ENCODE measurements around the gene KAT7.
A peak's percentile ranks its signal among the peaks of the same experiment; 100 is the strongest.

Gene KAT7

GRCh38 chr17:49842371-49842770, 53.9 kb downstream of the KAT7 start:
- DNase-seq (ENCODE audit: low read depth in 2 of 2) = no peak

GRCh38 chr17:49842846-49843245, 54.4 kb downstream of the KAT7 start:
- DNase-seq (ENCODE audit: low read depth in 2 of 2) = no peak

GRCh38 chr17:49843774-49844350, 55.4 kb downstream of the KAT7 start:
- DNase-seq (ENCODE audit: low read depth in 2 of 2) = no peak

GRCh38 chr17:49845321-49845720, 56.8 kb downstream of the KAT7 start:
- no peak for DNase-seq (ENCODE audit: low read depth in 2 of 2)

GRCh38 chr17:49846938-49847712, 58.6 kb downstream of the KAT7 start:
- DNase-seq (ENCODE audit: low read depth in 2 of 2) = no peak

- no peak for DNase-seq (ENCODE audit: low read depth in 2 of 2)
These were observed 59.6 kb downstream of the KAT7 start, which contains the start of gene TAC4 for GRCh38 chr17:49848019-49848473. TSS of gene TAC4 (minus strand) at chr17:49848069. CDS start at chr17:49848017, 52 bp downstream.

- DNase-seq (ENCODE audit: low read depth in 2 of 2) = no peak
These were observed 60.3 kb downstream of the KAT7 start for GRCh38 chr17:49848739-49849138.

- DNase-seq (ENCODE audit: low read depth in 2 of 2) = no peak
These were observed 61.7 kb downstream of the KAT7 start for GRCh38 chr17:49850218-49850610.

GRCh38 chr17:49850772-49851386, 62.4 kb downstream of the KAT7 start:
- DNase-seq (ENCODE audit: low read depth in 2 of 2) = no peak

- peak; percentile 31 to 39 for DNase-seq (ENCODE audit: low read depth in 2 of 2)
These were observed 63.2 kb downstream of the KAT7 start for GRCh38 chr17:49851387-49852291.

- no peak for DNase-seq (ENCODE audit: low read depth in 2 of 2)
These were observed 65.1 kb downstream of the KAT7 start for GRCh38 chr17:49853470-49854015.

GRCh38 chr17:49854126-49854525, 65.6 kb downstream of the KAT7 start:
- DNase-seq (ENCODE audit: low read depth in 2 of 2) = no peak

- no peak for DNase-seq (ENCODE audit: low read depth in 2 of 2)
These were observed 70.3 kb downstream of the KAT7 start for GRCh38 chr17:49858796-49859195.

- no peak for DNase-seq (ENCODE audit: low read depth in 2 of 2)
These were observed 71.8 kb downstream of the KAT7 start for GRCh38 chr17:49859991-49860953.

GRCh38 chr17:49861150-49861884, 72.8 kb downstream of the KAT7 start:
- DNase-seq (ENCODE audit: low read depth in 2 of 2) = peak; percentile 19

- DNase-seq (ENCODE audit: low read depth in 2 of 2) = no peak
These were observed 74.4 kb downstream of the KAT7 start for GRCh38 chr17:49862781-49863331.

- DNase-seq (ENCODE audit: low read depth in 2 of 2) = no peak
These were observed 77.5 kb downstream of the KAT7 start for GRCh38 chr17:49866019-49866380.

GRCh38 chr17:49866882-49867413, 78.5 kb downstream of the KAT7 start:
- no peak for DNase-seq (ENCODE audit: low read depth in 2 of 2)

- no peak for DNase-seq (ENCODE audit: low read depth in 2 of 2)
These were observed 80.5 kb downstream of the KAT7 start for GRCh38 chr17:49869038-49869374.
